Coronary artery (tissue), 2 donors: Measurements from ENCODE around the gene BNIP5.

ENCODE experiments used
- DNase-seq: peaks from one replicate; pipeline ENCODE4 v3.0.0-alpha.2; 2017; ENCODE audit warnings: low spot score
- H3K27ac ChIP-seq, 2 donors: fragments of 200-600 bp; sonication (generic); one replicate each; pipeline ENCODE4 v1.5.1; 2016 to 2019
- H3K4me3 ChIP-seq: fragments of 200-600 bp; sonication (generic); 2 replicates; pipeline ENCODE4 v1.5.1; 2016; ENCODE audit warnings: mild to moderate bottlenecking, moderate library complexity
- CTCF ChIP-seq: fragments of 200-600 bp; sonication (generic); IDR thresholded peaks from one replicate; pipeline ENCODE4 v1.5.1; 2019; ENCODE audit warnings: antibody characterized with exemption

BNIP5 gene

DNA sequence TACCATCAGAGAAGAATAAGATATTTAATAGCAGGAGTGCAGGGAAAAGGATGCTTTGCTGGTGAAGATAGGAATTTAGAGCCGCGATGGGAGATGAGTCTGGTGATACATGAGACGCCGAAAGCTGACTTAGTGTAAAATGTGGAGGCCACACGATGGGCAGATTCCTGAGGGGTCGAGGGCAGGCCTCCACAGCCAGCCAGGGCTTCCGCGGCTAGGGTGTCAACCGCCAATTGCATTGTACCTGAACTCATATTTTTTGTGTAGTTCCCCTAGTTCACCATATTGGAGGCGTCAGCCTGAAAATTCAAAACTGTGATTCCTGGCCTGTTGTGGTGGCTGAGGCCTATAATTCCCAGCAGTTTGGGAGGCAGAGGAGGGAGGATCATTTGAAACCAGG, 42.2 kb upstream of the BNIP5 start:
- no peak for DNase-seq
- Histone ChIP-seq H3K4me3 (no peak overlapping the region), H3K27ac (no peak overlapping the region)
- TF ChIP-seq CTCF, result no peak

DNA sequence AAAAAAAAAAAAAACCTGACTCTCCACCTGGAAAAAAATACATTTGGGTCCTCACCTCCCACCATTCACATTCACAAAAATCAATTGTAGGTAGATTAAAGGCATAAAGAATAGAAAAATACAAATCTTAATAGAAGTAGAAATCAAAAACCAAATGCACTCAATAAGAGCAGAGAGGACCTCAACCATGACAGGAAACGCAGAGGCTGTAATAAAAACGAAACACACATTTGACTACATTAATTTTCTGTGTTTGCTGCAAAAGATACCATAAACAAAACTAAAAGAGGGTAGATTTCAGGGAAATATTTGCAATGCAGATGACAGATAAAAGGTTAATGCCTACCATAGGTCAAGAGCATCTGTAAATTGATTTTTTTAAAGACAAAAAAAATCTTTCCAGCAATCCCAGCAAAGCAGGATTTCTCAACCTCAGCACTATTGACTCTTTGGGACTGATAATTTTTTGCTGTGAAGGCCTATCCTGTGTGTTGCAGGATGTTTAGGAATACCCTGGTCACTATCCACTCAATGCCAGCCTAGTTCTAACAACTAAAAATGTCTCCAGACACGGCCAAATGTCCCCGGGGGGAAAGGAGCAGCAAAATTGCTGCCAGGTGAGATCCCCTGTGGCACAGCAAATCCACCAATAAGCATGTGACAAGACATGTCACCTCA, 41.7 kb upstream of the BNIP5 start:
- Histone ChIP-seq H3K4me3 (no peak overlapping the region), H3K27ac (no peak overlapping the region)
- DNase-seq, result no peak
- TF ChIP-seq CTCF, result no peak

DNA sequence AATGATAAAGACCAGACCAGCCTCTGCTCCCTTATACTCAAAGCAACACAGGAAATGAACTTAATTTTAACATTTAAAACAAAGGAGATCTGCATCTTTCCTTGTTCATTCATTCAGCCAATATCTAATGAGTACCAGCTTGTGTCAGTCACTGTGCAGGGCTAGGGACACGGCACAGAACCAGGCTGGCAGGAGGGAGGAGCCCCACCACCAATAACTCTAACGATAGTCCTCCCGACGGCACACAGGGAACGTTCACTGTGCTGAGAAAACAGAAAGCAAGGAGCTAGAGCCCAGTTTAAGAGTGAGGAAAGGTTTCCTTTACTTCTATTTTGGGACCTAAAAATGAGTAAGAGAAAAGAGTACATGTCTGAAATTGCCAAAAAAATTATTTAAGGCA, 40.9 kb upstream of the BNIP5 start:
- Histone ChIP-seq H3K4me3 (no peak overlapping the region), H3K27ac (peak overlapping the region; percentile 15 to 21)
- DNase-seq, result no peak
- TF ChIP-seq CTCF, result no peak

DNA sequence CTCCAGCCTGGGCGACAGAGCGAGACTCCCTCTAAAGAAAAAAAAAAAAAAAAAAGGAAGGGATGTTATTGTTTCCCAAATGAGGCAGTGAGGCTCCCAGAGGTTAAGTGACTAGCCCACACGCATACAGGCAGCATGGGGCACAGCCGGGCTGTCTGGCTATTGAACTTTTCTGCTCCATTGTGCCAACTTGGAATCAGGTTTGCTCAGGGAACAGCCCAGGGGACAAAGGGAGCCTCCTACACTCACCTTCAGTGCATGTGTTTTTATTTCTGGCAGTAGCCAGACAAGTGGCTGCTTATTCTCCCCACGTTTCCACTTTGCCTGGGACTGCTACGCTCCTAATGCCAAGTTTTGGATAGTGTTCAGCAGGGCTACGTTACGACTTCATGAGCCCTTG, 40.1 kb upstream of the BNIP5 start:
- DNase-seq, result no peak
- TF ChIP-seq CTCF, result no peak
- no peak overlapping the region for H3K4me3 ChIP-seq
- peak overlapping the region in 1 of 2 donors; percentile 21 for H3K27ac ChIP-seq

GRCh38 chr6:36376183-36376582, 39.5 kb upstream of the BNIP5 start:
- H3K27ac ChIP-seq, result no peak overlapping the region
- no peak for TF ChIP-seq CTCF
- DNase-seq, result no peak
- H3K4me3 ChIP-seq, result no peak overlapping the region

- H3K27ac ChIP-seq, result no peak overlapping the region
- H3K4me3 ChIP-seq, result no peak overlapping the region
- no peak for DNase-seq
- TF ChIP-seq CTCF, result no peak
Observed at GRCh38 chr6:36375644-36376155, 39.0 kb upstream of the BNIP5 start.

DNA sequence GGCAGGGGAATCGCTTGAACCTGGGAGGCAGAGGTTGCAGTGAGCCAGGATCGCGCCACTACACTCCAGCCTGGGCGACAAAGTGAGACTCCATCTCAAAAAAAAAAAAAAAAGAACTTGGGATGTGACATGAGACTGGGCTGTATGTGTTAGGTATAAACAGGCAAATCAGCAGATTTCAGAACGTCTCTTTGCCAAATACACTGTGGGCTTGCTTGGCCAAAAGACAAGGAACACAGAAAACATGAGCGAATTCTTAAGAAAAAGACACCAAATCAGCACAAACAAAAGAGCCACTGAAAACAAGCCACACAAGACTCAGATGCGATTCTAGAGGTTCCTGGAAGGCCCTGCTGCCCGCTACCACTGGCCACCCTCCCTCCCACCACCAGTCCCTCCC, 38.3 kb upstream of the BNIP5 start:
- no peak for DNase-seq
- TF ChIP-seq CTCF, result no peak
- no peak overlapping the region for H3K4me3 ChIP-seq
- H3K27ac ChIP-seq, result no peak overlapping the region
